Transverse colon (tissue), 4 donors: ENCODE results near the gene SLC6A4. TPM values are rescaled to one million over a fixed set of nuclear protein-coding genes. Genes with fewer than 3 reads are reported as not detected.

Experiments used
- DNase-seq: peaks from one replicate; pipeline ENCODE4 v3.0.0-alpha.2; 2019
- H3K27ac ChIP-seq, 4 donors: fragments of 200-600 bp; sonication (generic); 2 replicates each; pipeline ENCODE4 v1.5.1; 2016 to 2018; ENCODE audit warnings: inconsistent platforms in 4 of 4
- H3K27me3 ChIP-seq: fragments of 200-600 bp; sonication (generic); 2 replicates; pipeline ENCODE4 v1.5.1; 2017; ENCODE audit warnings: inconsistent platforms
- H3K36me3 ChIP-seq, 4 donors: fragments of 200-600 bp; sonication (generic); 2 replicates each; pipeline ENCODE4 v1.5.1; 2017 to 2019; ENCODE audit warnings: inconsistent platforms in 4 of 4
- H3K4me1 ChIP-seq, 4 donors: fragments of 200-600 bp; sonication (generic); 2 replicates each; pipeline ENCODE4 v1.5.1; 2017 to 2020; ENCODE audit warnings: inconsistent platforms in 4 of 4
- H3K4me3 ChIP-seq, 4 donors: fragments of 200-600 bp; sonication (generic); 1 replicate in 1 of 4; 2 replicates in 3 of 4; pipeline versions ENCODE4 v1.5.1 to v1.6.1; 2017 to 2019; ENCODE audit warnings: inconsistent platforms in 4 of 4
- H3K9me3 ChIP-seq, 2 donors: fragments of 200-600 bp; sonication (generic); 2 replicates each; pipeline ENCODE4 v1.5.1; 2017 to 2019; ENCODE audit warnings: inconsistent platforms in 2 of 2
- CTCF ChIP-seq, 5 experiments: fragments of 200-600 bp in 3 of 5; fragments of 450-650 bp in 2 of 5; sonication (generic) in 3 of 5; IDR thresholded peaks; 1 replicate in 2 of 5; 2 replicates in 3 of 5; pipeline ENCODE4 v1.5.1; 2016 to 2017; ENCODE audit warnings: antibody characterized with exemption in 5 of 5, inconsistent platforms in 3 of 5, mild to moderate bottlenecking in 2 of 5, moderate library complexity in 1 of 5
- EP300 ChIP-seq: sonication (generic); formaldehyde crosslinking; IDR thresholded peaks from one replicate; pipeline ENCODE4 v1.6.1; 2017; ENCODE audit warnings: antibody characterized with exemption, low read depth
- POLR2A ChIP-seq: fragments of 450-650 bp; IDR thresholded peaks from one replicate; pipeline ENCODE4 v1.6.1; 2016; ENCODE audit warnings: antibody characterized with exemption, mild to moderate bottlenecking, moderate library complexity
- POLR2AphosphoS5 ChIP-seq, 3 donors: sonication (generic); formaldehyde crosslinking; IDR thresholded peaks; one replicate each; pipeline ENCODE4 v1.6.1; 2016; ENCODE audit warnings: antibody characterized with exemption in 3 of 3
- WGBS, 2 donors: methylation state at CpG; one replicate each; pipeline ENCODE4 v1.1.5; 2018; ENCODE audit warnings: low coverage in 1 of 2; 5-methylcytosine and 5-hydroxymethylcytosine counted together
- in situ Hi-C, 4 donors: fragments of 200-750 bp; cut with MboI; loops; one replicate each; pipeline versions ENCODE4 v1.15.0 to v1.15.1; 2017; ENCODE audit warnings: low sequenced_read_pairs in 3 of 4, low pct_ligation_motif_present in 1 of 4, low pct_unique_long_range_greater_than_20kb in 1 of 4
- intact Hi-C: fragments of 100-400 bp; cut with DNase I; formaldehyde crosslinking; loops from one replicate; pipeline ENCODE4 v1.15.1; 2023; ENCODE audit warnings: low total_unique reads
- total RNA-seq, 4 donors: library from RNA; depleted of rRNA; stranded (reverse); fragments of >200 nt; gene quantifications; one replicate each; pipeline ENCODE4 v1.1.0, GENCODE V29; 2016

SLC6A4 gene
- total RNA-seq, 4 donors from 2014 or later, result 0.16 to 4.8 TPM; not detected in 2

- Histone ChIP-seq H3K4me1 (no peaks in the 10 kb centered on the region), H3K36me3 (no peaks in the 10 kb centered on the region), H3K9me3 (no peaks in the 10 kb centered on the region), H3K27ac (no peak overlapping the region), H3K27me3 (no peaks in the 10 kb centered on the region), H3K4me3 (no peak overlapping the region)
- no peak for DNase-seq
- TF ChIP-seq CTCF (IDR thresholded peaks at IDR 0.05) (no peak), POLR2A (no peak), EP300 (no peak), POLR2AphosphoS5 (IDR thresholded peaks at IDR 0.05) (no peak)
- intact Hi-C loops (no loop called here), in situ Hi-C loops (no loop called here)
- WGBS, 2 donors, result 83 to 85% methylated on average over 2 to 5 of the region's 5 CpGs
Observed at GRCh38 chr17:30220414-30220813, 15.1 kb downstream of the SLC6A4 start.

- no peaks in the 10 kb centered on the region for H3K36me3 ChIP-seq
- intact Hi-C loops, result loop anchor here (2.0 kb wide), 1 partner anchor 27 kb away; no protein-coding TSS in a partner anchor
- 50 to 66% methylated on average over 1 to 7 of the region's 7 CpGs for WGBS, 2 donors
- H3K9me3 ChIP-seq, result no peaks in the 10 kb centered on the region
- H3K4me1 ChIP-seq, result no peaks in the 10 kb centered on the region
- no peak for DNase-seq
- in situ Hi-C loops, result no loop called here
- TF ChIP-seq POLR2AphosphoS5 (IDR thresholded peaks at IDR 0.05), result no peak
- TF ChIP-seq POLR2A, result no peak
- no peak for TF ChIP-seq CTCF (IDR thresholded peaks at IDR 0.05)
- no peak for TF ChIP-seq EP300
- no peak overlapping the region for H3K27ac ChIP-seq
- no peak overlapping the region for H3K4me3 ChIP-seq
- no peaks in the 10 kb centered on the region for H3K27me3 ChIP-seq
Observed at GRCh38 chr17:30219833-30220232, 15.7 kb downstream of the SLC6A4 start.

GRCh38 chr17:30219315-30219714 lies 16.2 kb downstream of the SLC6A4 start:
- Histone ChIP-seq H3K36me3 (no peaks in the 10 kb centered on the region), H3K9me3 (no peaks in the 10 kb centered on the region), H3K27me3 (no peaks in the 10 kb centered on the region), H3K4me1 (no peaks in the 10 kb centered on the region), H3K27ac (no peak overlapping the region), H3K4me3 (no peak overlapping the region)
- intact Hi-C loops (loop anchor here (2.0 kb wide), 1 partner anchor 27 kb away; no protein-coding TSS in a partner anchor), in situ Hi-C loops (no loop called here)
- DNase-seq, result no peak
- 91 to 100% methylated on average over 1 to 4 of the region's 4 CpGs for WGBS, 2 donors
- TF ChIP-seq POLR2AphosphoS5 (IDR thresholded peaks at IDR 0.05), result no peak
- no peak for TF ChIP-seq EP300
- TF ChIP-seq CTCF (IDR thresholded peaks at IDR 0.05), result no peak
- no peak for TF ChIP-seq POLR2A

GRCh38 chr17:30218799-30219198 lies 16.7 kb downstream of the SLC6A4 start:
- DNase-seq, result no peak
- TF ChIP-seq CTCF (IDR thresholded peaks at IDR 0.05) (no peak), POLR2A (no peak), POLR2AphosphoS5 (IDR thresholded peaks at IDR 0.05) (no peak), EP300 (no peak)
- in situ Hi-C loops, result no loop called here
- Histone ChIP-seq H3K36me3 (no peaks in the 10 kb centered on the region), H3K27me3 (no peaks in the 10 kb centered on the region), H3K9me3 (no peaks in the 10 kb centered on the region), H3K4me1 (no peaks in the 10 kb centered on the region), H3K27ac (no peak overlapping the region), H3K4me3 (no peak overlapping the region)
- intact Hi-C loops, result loop anchor here (2.0 kb wide), 1 partner anchor 26 kb away; no protein-coding TSS in a partner anchor
- WGBS, 2 donors, result 79 to 90% methylated on average over 7 to 9 of the region's 9 CpGs
